Fibroblast of the conjunctiva (primary cell): ENCODE results near the gene CHST3.
A peak's percentile ranks its signal among the peaks of the same experiment; 100 is the strongest.

Experiments used
- DNase-seq: peaks from one replicate; pipeline ENCODE4 v3.0.0-alpha.2; 2010; ENCODE audit warnings: low read depth

Gene CHST3

GRCh38 chr10:71990706-71991269 lies 26.6 kb downstream of the CHST3 start:
- DNase-seq: no peak

- DNase-seq: no peak
Observed at GRCh38 chr10:71995449-71995848, 31.3 kb downstream of the CHST3 start.

DNA sequence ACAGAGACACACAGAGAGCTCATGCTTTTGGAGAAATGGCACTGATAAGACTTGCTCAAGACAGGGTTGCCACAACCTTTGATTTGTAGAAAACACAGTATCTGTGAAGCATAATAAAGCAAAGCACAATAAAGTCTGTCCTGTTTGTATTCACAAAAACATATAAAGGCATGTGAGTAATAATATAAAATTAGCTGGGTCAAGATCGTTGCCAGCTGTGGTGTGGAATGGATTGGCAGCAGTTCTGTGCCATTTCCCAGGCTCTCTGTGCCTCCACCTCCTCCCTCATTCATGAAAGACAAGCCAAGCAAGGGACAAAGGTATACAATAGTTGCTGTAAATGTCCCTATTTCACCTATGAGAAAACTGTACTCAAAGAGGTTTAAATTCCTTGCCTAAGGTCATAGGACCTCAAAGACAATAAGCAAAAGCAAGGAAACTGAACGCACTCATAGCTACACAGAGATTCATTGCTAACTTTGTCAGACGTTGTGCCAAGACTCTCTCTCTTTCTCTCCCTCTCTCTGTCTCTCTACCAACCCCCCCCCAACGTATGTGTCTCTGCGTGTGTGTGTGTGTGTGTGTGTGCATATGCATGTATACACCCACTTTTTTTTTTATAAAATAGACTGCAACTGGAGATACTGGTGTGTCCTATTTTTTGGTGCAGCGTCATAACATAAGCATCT lies 31.8 kb downstream of the CHST3 start:
- DNase-seq: no peak

DNA sequence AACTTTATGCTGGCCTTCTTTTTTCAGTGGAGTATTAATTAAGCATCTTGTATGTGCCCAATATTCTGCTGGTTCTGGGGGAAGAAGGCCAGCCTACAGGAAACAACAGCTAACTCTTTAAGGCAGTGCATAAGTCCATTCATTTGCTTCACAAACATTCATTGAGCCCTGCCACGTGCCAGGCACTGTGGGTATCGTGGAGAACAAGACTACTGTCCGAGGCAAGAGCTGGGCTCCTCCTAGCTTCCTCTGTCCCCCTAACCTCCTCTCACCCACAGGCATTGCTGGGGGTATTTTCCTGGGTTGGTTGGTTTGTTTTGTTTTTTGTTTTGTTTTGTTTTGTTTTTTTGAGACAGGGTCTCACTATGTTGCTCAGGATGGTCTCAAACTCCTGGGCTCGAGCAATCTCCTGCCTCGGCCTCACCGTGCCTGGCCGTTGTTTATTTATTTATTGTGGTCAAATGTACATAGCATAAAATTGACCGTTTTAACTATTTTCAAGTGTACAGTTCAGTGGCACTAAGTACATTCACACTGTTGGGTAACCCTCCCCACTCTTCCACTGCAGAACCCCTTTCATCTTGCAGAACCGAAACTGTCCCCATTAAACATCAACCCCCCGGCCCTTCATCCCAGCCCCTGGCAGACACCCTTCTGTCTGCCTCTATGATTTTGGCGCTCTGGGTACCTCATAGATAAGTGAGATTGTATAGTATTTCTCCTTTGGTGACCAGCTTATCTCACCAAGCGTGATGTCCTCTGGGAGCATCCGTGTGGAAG lies 32.6 kb downstream of the CHST3 start:
- no peak for DNase-seq

DNA sequence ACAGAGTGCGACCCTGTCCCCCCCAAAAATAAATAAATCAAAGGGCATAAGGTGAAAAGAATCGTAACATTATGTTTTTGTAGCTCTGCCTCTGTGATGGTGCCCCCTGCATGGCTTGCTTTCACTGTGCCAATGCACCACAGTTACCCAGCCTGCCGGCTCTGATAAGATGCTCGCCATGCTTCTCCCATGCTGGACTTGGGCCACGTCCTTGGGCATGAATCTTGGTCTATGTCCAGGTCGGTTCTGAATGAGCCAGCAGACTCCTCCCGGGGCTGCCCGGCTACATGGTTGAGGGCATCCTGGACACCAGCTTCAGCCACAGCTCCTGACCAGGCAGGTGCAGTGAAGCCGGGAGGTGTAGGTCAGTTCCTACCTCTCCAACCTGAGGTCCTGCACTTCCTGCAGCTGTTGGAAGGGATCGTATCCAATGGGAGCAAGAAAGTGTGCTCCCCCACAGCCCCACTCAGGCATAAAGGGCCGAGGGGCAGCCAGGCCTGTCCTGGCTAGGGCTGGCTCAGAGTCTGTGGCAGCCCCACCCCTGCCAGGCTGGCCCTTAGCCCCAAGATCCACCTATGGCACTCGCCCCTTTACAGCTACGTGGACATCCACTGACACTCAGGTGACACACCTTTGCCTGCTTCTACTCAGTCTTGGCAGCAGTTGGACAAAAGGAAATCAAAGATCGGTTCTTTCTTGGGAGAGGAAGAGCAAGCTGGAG lies 34.1 kb downstream of the CHST3 start:
- DNase-seq: no peak

- no peak for DNase-seq
Observed at GRCh38 chr10:71998840-71999194, 34.6 kb downstream of the CHST3 start.

DNA sequence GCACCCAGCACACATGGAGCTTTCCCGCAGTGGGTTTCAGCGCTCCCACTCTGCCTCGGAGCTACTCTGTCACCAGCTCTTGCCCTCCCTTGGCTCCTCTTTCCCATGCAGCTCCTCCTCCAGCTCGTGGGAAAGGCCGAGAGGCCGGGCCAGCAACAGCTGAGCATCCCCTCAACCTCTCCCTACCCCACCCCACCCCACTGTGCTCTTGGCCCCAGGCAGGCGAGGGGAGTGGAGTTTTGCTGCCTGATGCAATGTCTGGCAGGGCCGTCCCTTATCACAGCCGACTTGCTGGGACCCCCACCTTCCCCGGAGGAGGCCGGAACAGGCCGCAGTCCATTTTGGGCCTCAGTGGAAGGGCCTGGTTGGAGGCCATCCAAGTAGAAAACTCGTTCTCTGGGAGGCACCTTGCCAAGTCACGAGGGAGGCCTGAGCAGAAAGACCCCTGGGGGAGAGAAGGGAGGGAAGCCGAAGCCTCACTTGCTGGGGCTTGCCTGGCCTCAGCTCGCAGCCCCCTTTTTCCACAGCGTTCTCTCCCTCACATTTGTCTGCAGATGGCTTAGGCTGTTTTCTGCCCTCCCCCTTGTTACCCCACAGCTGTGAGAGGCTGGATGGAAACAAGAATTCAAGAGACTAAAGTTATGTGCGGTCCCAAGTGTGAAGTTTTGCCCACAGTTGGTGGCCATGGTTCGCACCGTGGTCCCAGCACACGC lies 35.3 kb downstream of the CHST3 start:
- DNase-seq: peak; percentile 81

DNA sequence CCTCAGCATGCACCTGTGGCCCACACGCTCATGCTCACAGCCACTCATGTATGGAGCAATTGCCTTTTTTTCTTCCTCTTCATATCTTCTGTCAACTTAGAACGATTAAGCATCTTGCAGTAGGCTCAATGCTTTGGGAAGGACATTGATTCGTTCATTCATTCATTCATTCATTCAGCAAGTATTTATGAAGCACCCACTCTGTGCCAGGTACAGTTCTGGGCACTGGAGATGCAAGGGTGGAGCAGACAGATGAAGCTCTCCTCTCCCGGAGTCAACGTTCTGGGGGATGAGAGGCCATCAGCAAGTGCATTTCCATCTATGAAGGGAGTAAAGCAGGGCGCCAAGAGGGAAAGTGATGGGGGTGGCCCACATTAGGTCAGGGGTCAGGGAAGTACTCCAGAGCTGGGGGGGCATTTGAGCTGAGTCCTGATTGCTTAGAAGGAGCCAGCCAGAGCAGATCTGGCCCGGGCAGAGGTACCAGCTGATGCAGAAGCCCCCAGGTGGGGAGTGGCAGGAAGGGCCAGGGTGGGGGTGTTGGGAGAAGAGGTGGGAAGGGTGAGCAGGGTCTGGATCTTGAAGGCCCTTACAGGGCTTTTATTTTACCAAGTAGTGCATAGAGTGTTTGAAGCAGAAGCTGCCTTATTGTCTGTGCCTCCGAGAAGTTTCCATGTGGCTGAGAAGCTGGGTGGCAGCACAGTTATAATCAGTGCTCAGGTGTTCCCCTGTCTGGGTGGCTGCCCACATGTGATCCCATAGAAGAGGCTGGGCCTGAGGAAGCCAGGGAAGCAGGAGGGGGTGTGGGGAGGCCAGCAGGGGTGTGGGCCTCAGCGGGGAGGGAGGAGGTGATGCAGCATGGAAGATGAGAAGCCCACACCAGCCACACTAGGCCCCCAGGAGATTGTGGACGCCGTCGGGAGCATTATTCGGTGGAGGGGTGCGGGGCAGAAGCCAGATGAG lies 36.2 kb downstream of the CHST3 start:
- DNase-seq: no peak

DNA sequence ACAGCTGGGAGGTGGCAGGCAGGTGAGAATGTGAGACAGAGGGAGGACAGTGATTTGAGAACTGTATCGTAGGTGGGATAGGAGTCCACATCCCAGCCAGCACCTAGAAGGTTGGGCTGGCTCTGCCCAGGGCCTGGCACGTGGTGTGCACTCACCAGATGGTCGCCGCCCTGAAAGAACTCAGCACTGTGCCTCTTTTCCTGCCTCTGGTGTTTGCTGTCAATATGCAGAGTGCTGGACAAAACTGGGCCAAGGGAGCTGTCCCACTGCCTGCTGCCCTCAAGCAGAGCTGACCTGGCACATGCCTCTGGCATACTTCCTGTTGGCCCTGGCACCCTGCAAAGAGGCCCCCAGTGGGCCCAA lies 36.8 kb downstream of the CHST3 start:
- no peak for DNase-seq

DNA sequence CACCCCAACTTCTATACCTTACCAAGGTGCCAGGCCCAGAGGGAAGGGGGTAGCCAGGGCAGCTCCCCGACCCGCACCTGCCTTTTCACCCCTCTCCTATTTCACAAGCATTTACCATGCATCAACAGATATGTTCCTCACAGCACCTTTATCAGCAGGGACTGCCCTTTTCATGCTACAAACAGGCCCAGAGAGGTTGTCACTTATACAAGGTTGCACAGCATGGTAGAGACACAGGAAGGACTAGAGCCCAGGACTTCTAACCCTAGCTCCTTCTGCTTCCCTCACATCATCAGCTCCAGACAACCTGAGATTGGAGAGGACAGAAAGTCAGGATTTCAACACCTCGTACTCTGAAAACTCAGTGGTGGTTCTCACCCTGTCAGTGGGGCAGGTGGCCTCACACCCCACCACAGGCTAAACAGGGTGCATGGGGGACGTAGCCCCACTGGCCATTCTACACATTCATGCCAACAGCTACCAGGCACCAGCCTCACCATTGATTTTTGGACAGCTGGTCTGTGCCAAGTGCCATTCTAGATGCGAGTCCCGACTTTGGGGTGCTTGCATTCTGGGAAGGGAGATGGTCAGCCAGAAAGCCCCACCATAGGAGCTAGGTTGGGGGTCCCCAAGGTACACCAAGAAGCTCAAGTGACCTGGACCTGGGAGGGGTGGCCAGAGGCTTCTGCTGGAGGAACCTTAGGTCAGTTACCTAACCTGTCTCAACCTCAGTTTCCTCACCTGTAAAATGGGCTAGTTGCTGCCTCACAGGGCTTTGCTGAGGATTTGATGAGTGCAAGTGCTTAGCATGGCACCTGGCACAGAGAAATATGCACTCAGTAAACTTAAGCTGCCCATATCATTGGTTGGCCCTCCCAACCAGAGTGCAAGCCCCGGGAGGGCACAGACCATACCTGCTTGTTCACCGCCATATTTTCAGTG lies 38.4 kb downstream of the CHST3 start:
- DNase-seq: no peak

DNA sequence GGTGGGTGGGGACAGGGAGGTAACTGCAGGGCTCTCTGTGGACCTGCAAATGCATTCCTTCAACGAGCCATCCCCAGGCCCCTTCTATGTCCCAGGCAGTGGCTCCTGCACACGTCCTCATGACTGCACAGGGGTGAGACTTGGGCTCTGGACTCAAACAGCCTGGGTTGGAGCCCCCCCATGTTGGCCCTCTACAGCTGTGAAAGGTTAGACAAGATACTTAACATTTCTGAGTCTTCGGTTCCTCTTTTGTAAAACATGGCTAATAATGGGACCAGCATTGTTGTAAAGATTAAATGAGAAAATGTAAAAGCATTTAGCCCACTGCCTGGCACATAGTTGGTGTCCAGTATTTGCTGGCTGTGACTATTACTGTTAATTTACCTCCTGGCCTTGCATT lies 41.8 kb downstream of the CHST3 start:
- no peak for DNase-seq

- no peak for DNase-seq
Observed at GRCh38 chr10:72007246-72007892, 43.2 kb downstream of the CHST3 start.

DNA sequence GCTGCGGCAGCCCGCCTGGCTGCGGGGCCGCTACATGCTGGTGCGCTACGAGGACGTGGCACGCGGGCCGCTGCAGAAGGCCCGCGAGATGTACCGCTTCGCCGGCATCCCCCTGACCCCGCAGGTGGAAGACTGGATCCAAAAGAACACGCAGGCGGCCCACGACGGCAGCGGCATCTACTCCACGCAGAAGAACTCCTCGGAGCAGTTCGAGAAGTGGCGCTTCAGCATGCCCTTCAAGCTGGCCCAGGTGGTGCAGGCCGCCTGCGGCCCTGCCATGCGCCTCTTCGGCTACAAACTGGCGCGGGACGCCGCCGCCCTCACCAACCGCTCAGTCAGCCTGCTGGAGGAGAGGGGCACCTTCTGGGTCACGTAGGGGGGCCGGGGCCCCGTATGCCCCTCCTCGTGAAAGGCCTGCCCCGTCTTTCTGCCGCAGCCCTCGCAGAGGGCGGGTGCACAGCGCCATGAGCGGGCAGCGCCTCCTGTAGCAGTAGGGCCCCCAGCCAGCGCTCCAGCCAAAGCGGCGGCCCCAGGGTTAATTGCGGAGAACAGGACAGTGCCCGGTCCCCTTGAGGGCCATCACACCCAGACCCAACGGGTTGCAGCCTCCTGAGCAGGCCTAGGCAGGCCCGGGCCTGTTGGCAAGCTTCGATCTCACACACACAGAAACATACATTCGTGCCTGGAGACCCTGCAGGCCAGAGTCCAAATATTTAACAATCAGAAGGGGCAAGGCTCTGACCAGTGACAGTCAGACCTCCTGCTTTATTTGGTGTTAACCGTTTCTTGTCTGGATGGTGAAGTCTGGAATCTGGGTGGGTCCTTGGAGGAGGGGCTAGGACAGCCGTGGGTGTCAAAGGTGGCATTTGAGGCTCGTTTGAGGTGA lies 44.1 kb downstream of the CHST3 start:
- no peak for DNase-seq

DNA sequence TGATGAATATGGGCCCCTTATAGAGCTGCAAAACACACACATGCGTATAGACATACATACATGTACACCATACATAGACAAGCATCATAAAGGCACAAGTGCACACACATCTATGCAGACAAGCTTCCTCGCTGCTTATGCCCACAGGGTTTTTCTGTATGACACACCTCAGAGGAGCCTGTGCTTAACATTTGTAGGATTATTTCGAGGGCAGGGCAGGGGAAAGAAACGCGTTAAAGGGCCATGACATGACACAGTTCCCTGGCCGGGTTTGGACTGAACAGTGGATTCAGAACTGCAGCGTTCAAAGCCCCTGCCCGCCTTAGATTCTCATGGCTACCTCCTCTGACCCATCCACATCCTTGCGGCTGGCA lies 44.8 kb downstream of the CHST3 start:
- DNase-seq: no peak

DNA sequence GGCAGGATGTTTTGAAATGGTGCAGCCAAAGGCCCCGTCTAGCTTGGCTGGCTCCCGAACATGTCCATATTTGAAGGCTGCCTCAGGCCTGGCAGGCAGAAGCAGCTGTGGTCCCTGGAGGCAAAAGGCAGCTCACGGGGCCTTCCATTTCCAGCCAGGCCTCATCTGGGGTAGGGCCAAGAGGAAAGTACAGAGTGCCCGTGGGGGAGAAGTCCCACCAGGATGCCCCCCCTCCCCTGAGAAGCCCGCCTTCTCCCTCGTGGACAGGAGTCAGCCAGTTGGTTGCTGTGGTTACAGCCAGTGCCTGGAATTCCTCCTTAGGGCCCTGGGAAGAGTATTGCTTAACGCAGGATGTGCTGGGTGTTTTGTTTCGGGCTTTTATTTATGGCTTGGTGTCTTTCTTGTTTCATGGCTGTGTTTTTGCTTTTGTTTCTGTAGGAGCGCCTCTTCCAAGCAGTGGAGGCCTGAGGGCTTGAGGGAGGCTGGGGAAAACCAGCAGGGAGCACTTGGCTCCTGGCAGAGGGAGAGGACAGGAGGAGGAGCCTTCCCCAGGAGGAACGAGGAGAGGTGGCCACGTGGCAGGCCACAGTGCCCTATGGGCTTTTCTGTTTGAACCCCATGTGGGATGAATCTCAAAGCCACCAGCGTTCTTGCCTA lies 45.4 kb downstream of the CHST3 start:
- peak; percentile 98 for DNase-seq

GRCh38 chr10:72010234-72010973 lies 46.2 kb downstream of the CHST3 start:
- DNase-seq: no peak

DNA sequence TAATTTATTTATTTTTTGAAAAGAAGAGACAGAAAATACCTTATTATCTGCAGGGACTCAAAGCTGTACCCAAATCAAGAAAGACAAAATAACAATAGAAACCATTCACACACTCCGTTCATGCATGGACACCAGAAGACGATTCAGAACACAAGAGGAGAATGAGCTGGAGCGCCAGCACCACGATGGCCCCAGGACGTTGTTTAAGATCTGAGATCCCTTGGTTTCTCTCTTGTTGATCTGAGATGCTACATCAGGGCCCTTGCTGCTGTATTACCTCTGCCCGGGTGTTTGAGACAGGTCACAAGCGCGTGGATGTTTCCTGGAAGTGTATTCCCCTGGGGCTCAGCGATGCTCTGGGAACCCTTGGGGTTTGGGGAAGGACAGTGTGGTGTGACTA lies 46.8 kb downstream of the CHST3 start:
- no peak for DNase-seq
